EL (cell line): ENCODE measurements around the gene MAML3.
"Not testable (repeated sequence)": the region's sequence is repeated elsewhere in the genome, so short reads cannot be mapped to it uniquely, and the experiment has no call there.

Experiments used
- DNase-seq: peaks from one replicate; pipeline ENCODE4 v3.0.0-alpha.2; 2016

The MAML3 gene

GRCh38 chr4:139700568-139700967 is 453.4 kb downstream of the MAML3 start:
- no peak for DNase-seq

DNA sequence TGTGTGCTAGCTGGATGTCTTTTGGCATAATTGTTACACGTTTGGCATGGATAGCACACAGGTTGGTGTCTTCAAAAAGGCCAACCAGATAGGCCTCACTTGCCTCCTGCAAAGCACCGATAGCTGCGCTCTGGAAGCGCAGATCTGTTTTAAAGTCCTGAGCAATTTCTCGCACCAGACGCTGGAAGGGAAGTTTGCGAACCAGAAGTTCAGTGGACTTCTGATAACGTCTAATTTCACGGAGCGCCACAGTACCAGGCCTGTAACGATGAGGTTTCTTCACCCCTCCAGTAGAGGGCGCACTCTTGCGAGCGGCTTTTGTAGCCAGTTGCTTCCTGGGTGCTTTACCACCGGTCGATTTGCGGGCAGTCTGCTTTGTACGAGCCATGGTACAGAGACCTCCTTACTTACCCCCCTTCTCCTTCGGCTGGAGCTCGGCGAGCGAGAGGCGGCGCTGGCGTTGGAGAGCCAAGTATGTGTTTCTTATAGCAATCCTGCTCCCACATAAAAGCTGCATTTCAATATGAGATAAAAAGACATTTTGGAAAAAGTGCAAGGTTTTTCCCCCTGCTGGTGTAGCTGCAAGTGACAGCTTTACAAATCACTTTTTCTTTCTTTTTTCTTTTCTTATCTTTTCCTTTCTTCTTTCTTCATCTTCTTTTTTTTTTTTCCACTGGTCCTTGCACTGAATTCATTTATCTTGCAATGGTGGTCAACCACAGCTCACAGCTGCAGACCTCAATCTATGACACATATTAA is 455.6 kb downstream of the MAML3 start:
- not testable (repeated sequence) for DNase-seq

GRCh38 chr4:139696491-139696890 is 457.5 kb downstream of the MAML3 start:
- DNase-seq: no peak

DNA sequence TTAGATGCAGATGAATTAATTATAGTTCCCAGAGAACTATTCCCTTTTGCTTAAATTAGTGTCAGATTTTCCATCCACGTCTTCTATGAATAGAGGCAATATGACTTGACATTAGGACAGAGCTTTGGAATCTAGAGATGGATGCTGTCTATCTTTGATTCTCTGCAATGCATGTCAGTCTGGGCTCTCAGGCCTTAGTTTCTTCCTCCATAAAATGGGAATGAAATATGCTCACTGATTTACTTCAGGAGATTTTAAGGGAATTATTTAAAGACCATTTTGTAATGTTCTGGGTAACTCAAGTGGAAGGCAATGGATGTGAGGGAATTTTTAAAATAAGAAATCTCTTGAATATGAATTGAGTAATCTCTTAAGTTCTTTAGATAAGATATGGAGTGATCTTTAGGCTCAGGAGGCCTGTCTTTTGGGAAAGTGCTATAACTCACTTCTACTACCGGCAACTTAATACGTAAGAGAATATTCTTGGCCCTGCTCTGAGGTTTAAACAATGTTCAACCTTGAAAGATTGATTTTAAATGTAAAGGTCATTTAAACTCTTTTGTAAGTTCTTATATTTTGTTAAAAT is 459.4 kb downstream of the MAML3 start:
- DNase-seq: no peak

DNA sequence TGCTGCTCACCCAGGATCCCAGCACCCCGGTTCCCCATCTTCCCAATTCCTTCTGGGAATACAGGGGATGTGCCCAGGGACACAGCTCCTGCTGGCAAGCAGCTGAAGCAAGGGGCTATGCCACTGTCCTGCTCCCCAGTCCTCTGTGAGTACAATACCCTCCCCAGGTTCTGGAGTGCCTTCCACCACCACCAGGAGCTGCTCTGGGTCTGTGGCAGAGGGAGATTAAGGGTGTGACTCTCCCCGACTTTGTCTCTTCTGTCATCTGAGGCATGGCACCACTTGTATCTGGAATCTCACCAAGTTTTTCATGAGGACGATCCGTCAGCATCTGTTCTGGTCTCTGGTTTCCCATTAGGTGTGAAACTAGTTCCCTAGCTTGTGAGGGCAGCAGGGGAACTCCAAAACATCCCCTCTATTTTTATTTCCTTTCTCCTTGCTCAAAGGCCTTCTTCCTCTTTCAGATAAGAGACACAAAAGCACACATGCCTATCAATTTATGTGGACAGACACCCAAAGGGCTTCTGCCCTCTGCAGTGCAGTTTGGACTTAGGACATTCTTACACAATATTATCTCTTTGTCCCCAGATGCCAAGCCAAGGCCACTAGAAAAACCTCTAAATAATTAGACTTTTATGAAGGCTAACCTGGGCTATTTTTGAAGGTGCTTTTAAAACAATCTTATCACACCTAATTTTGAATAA is 461.5 kb downstream of the MAML3 start:
- no peak for DNase-seq

- DNase-seq: no peak
Observed at GRCh38 chr4:139690419-139690818, 463.6 kb downstream of the MAML3 start.

DNA sequence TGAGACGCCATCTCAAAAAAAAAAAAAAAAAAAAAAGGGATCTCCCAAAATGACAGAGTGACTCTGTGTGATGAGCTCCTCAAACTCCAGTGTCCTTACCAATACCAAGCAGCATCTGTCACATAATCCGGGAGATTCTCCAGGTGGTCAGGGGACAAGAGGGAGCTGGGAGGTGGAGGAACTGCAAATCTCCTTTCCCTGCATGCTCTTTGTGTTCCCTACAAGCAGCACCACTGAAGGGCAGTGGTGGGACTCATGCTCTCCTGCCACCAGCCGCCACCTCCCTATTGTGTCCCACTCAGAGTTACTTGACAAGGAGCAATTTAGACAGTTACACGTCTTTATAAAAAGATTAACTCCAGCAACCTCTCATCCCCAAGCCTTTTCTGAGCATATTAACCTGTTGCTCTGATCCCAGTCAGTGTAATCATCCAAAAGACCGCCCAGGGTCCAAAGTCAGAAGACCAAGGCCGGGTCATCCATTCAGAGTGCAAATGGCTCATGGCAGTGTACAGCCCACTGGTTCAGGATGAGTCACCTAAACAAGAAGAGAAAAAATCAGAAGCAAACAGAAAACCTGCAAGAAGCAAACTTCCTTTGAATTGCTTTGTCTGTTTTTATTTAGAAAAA is 464.8 kb downstream of the MAML3 start:
- no peak for DNase-seq

- DNase-seq: no peak
Observed at GRCh38 chr4:139686988-139687387, 467.0 kb downstream of the MAML3 start.

GRCh38 chr4:139686130-139686529 is 467.9 kb downstream of the MAML3 start:
- no peak for DNase-seq

- no peak for DNase-seq
Observed at GRCh38 chr4:139685180-139685579, 468.8 kb downstream of the MAML3 start.

GRCh38 chr4:139684351-139684750 is 469.6 kb downstream of the MAML3 start:
- no peak for DNase-seq

DNA sequence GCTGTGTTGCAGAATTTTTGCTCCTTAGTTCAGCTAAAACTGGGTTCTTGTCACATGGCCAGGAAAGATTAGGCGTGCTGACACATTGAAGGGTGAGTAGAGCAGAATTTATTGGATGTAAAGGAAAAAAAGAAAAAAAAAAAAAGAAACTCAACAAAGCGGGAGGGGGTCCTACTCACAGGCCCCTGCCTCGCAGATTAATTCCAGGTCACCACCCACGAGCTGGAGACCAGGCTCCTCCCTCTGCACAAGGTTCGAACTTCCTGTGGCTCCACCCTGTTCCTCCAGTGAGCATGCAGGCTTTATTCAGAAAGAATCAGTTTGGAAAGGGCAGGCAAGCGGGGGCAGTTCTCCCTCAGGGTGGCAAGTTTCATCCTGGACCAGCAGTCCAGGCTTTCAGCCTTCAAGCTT is 471.2 kb downstream of the MAML3 start:
- no peak for DNase-seq

DNA sequence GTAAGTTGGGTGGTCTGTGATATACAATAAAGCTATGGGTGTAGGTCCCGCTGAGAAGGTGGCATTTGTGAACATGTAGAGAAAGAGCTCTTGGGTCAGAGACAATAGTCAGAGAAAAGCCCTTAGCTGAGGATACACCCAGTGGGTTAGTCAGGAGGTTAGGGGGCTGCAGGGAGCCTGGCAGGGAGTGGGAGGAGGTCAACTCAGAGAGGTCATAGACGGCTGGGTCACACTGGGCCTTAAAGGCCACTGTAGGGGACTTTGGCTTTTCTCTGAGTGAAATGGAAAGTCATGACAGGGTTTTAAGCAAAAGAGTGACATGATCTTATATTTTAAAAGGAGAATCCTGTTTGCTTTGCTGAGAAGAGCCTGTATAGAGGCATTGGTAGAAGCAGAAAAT is 471.7 kb downstream of the MAML3 start:
- DNase-seq: no peak

DNA sequence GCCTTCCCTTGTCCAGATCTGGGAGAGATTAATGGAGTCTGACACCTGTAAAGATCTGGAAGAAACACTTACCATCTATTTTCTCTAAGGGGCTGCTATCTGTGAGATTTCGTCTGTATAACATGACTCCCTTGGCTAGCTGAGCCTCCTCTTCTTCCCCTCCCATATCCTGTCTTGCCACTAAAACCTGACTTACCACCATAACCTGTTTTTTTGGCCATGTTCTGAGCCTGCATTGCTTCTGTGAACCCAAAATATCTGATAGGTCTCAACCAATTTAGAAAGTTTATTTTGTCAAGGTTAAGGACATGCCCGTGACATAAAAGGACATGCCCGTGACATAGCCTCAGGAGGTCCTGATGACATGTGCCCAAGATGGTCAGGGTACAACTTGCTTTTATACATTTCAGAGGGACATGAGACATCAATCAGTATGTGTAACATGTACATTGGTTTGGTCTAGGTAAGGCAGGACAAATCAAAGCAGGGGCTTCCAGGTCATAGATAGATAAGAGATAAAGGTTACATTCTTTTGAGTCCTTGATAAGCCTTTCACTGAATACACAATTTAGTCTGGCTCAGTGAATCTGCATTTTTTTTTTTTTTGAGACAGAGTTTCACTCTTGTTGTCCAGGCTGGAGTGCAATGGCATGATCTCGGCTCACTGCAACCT is 476.9 kb downstream of the MAML3 start:
- no peak for DNase-seq

DNA sequence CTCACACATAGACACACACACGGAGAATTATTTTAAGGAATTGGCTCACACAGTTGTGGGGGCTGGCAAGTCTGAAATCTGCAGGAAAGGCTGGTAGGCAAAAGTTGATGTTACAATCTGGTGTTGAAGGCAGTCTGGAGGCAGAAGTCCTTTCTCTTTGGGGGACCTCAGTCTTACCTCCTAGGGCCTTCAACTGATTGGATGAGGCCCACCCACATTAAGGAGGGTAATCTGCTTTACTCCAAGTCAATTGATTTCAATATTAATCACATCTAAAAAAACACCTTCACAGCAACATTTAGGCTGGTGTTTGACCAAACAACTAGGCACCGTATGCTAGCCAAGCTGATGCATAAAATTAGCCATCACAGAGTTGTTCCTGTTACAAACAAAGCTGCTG is 477.6 kb downstream of the MAML3 start:
- DNase-seq: no peak

DNA sequence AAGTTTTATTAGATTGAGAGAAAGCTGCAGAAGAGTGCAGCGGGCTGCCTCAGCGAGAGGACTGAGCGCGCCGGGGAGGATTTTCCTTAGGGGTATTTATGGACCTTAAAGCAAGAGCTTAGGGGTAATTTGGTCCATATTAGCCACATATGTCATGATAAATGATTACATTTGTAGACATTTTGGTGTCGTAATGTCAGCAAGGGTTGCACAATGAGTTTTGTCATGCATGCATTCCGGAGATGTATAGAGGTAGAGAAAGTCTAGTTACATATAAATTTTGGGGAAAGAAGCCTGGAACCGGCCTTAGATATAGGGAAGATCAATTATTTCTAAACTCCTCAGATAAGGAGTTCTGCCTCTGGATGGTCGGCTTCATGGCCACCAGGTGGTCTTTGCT is 478.3 kb downstream of the MAML3 start:
- DNase-seq: no peak

GRCh38 chr4:139674875-139675550 is 479.0 kb downstream of the MAML3 start:
- no peak for DNase-seq

GRCh38 chr4:139672732-139673131 is 481.3 kb downstream of the MAML3 start:
- DNase-seq: no peak

- DNase-seq: peak; percentile 54
Observed at GRCh38 chr4:139672215-139672614, 481.8 kb downstream of the MAML3 start.

DNA sequence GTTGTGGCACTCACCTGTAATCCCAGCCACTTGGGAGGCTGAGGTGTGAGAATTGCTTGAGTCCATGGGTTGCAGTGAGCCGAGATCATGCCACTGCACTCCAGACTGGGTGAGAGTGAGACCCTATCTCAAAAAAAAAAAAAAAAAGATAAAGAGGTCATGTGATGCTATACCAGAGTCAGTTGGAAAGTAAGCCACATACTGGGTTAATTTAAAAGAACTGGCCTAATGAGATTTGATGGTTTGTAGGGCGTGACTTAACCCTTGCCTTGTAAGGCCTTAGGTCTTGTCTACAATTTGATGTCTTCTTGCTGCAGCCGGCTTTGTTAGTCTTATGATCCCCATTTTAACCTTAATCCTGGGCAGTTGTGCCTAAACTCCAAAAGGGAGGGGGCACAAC is 483.2 kb downstream of the MAML3 start:
- no peak for DNase-seq

DNA sequence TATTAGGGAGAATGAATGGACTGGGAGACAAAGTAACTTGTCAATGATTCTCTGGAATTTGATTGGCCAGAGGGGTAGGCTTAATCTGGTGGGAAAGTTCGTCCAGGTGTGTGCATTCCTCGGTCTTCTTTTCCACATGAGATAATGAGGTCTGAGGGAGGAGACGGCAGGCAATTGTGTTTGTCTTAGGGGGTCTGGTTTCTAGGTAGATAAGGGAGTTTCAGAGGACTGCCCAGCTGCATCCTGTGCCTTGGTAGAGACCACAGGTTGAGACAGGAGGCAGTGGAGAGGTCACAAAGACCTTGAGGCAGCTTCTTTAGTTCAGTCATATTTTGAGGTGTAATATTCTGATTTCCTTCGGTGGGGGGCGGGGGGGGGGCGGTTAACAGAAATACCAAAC is 484.1 kb downstream of the MAML3 start:
- DNase-seq: no peak

- DNase-seq: no peak
Observed at GRCh38 chr4:139669335-139669734, 484.6 kb downstream of the MAML3 start.
